ENCODE data around the gene VDR. TPM values are rescaled to one million over a fixed set of nuclear protein-coding genes. Genes with fewer than 3 reads are reported as not detected.
A peak's percentile ranks its signal among the peaks of the same experiment; 100 is the strongest.

VDR gene
- total RNA-seq, 4 donors from 2014 or later, result 0.26 to 2.0 (median 0.49) TPM

GRCh38 chr12:47940773-47941474 is 36.1 kb upstream of the VDR start:
- TF ChIP-seq CTCF (IDR thresholded peaks at IDR 0.05) (no peak), POLR2A (IDR thresholded peaks at IDR 0.05) (no peak)
- H3K36me3 ChIP-seq, result no peaks in the 10 kb centered on the region
- H3K27ac ChIP-seq, result no peak overlapping the region
- no peak for DNase-seq
- no peaks in the 10 kb centered on the region for H3K27me3 ChIP-seq
- no peaks in the 10 kb centered on the region for H3K4me1 ChIP-seq
- H3K4me3 ChIP-seq, result no peak overlapping the region
- intact Hi-C loops (cut with DNase I; ENCODE audit: low total_unique reads), result no loop called here
- H3K9me3 ChIP-seq, result no peaks in the 10 kb centered on the region

- intact Hi-C loops (cut with DNase I; ENCODE audit: low total_unique reads), result no loop called here
- Histone ChIP-seq H3K27ac (no peak overlapping the region), H3K27me3 (no peaks in the 10 kb centered on the region), H3K4me1 (no peaks in the 10 kb centered on the region), H3K36me3 (no peaks in the 10 kb centered on the region), H3K9me3 (no peaks in the 10 kb centered on the region), H3K4me3 (no peak overlapping the region)
- DNase-seq, result no peak
- TF ChIP-seq CTCF (IDR thresholded peaks at IDR 0.05), result no peak
- TF ChIP-seq POLR2A (IDR thresholded peaks at IDR 0.05), result no peak
Observed at GRCh38 chr12:47939009-47939601, 34.3 kb upstream of the VDR start.

GRCh38 chr12:47938594-47938993 is 33.8 kb upstream of the VDR start:
- Histone ChIP-seq H3K27ac (no peak overlapping the region), H3K4me3 (no peak overlapping the region), H3K36me3 (no peaks in the 10 kb centered on the region), H3K4me1 (no peaks in the 10 kb centered on the region), H3K9me3 (no peaks in the 10 kb centered on the region), H3K27me3 (no peaks in the 10 kb centered on the region)
- intact Hi-C loops (cut with DNase I; ENCODE audit: low total_unique reads), result no loop called here
- TF ChIP-seq CTCF (IDR thresholded peaks at IDR 0.05), result no peak
- no peak for TF ChIP-seq POLR2A (IDR thresholded peaks at IDR 0.05)
- DNase-seq, result no peak

GRCh38 chr12:47938093-47938492 is 33.3 kb upstream of the VDR start:
- H3K36me3 ChIP-seq, result no peaks in the 10 kb centered on the region
- H3K4me3 ChIP-seq, result no peak overlapping the region
- H3K4me1 ChIP-seq, result no peaks in the 10 kb centered on the region
- H3K27me3 ChIP-seq, result no peaks in the 10 kb centered on the region
- no peaks in the 10 kb centered on the region for H3K9me3 ChIP-seq
- no peak for TF ChIP-seq CTCF (IDR thresholded peaks at IDR 0.05)
- no peak for TF ChIP-seq POLR2A (IDR thresholded peaks at IDR 0.05)
- no peak overlapping the region for H3K27ac ChIP-seq
- DNase-seq, result no peak
- intact Hi-C loops (cut with DNase I; ENCODE audit: low total_unique reads), result no loop called here

- Histone ChIP-seq H3K27ac (no peak overlapping the region), H3K4me1 (no peaks in the 10 kb centered on the region), H3K36me3 (no peaks in the 10 kb centered on the region), H3K27me3 (no peaks in the 10 kb centered on the region), H3K9me3 (no peaks in the 10 kb centered on the region), H3K4me3 (no peak overlapping the region)
- peak in 1 of 2 donors; percentile 41 for DNase-seq
- intact Hi-C loops (cut with DNase I; ENCODE audit: low total_unique reads), result no loop called here
- TF ChIP-seq CTCF (IDR thresholded peaks at IDR 0.05), result no peak
Observed at GRCh38 chr12:47935184-47935583, 30.4 kb upstream of the VDR start.

All from uterus (tissue), 4 donors.